B cell (primary cell): ENCODE measurements around the gene P3R3URF. TPM values are rescaled to one million over a fixed set of nuclear protein-coding genes. Genes with fewer than 3 reads are reported as not detected.

Experiments used
- ATAC-seq: fragments of 200-7000 bp; cut with Tn5 transposase; one replicate; pipeline ENCODE4 v1.10.0; 2021; ENCODE audit warnings: low read depth, mild to moderate bottlenecking, moderate number of reproducible peaks, moderate library complexity
- CTCF ChIA-PET: fragments of 350-600 bp; sonication (Branson Sonifier 250); formaldehyde crosslinking; loops from one replicate; lab custom pipeline; 2021; ENCODE audit warnings: antibody characterized with exemption, inconsistent platforms; lab: Charles Lee
- POLR2A ChIA-PET: fragments of 350-600 bp; sonication (Branson Sonifier 250); formaldehyde crosslinking; loops from one replicate; lab custom pipeline; 2021; ENCODE audit warnings: antibody characterized with exemption; lab: Charles Lee
- DNase-seq: peaks from one replicate; pipeline ENCODE4 v3.0.0; 2013
- H2AFZ ChIP-seq: 2 replicates; pipeline ENCODE4 v1.6.1; 2012; ENCODE audit warnings: mild to moderate bottlenecking, low read depth, low read length; ENCODE audit not compliant: insufficient read depth, poor library complexity, severe bottlenecking
- H3K27ac ChIP-seq, 2 donors: 1 replicate in 1 of 2; 2 replicates in 1 of 2; pipeline ENCODE4 v1.5.1; 2012 to 2013; ENCODE audit warnings: low read length in 2 of 2, mild to moderate bottlenecking in 2 of 2, moderate library complexity in 1 of 2
- H3K27me3 ChIP-seq, 4 experiments: fragments of 200-600 bp in 1 of 4; sonication (generic) in 1 of 4; replicated peaks in 1 of 4; 1 replicate in 2 of 4; 2 replicates in 2 of 4; pipeline versions ENCODE4 v1.6.1 to v1.7.0; 2013 to 2016; ENCODE audit warnings: low read length in 3 of 4, mild to moderate bottlenecking in 2 of 4, mixed read lengths in 1 of 4, moderate library complexity in 1 of 4; ENCODE audit not compliant: insufficient read depth in 4 of 4, control insufficient read depth in 3 of 4; ENCODE audit errors: control extremely low read depth in 1 of 4
- H3K36me3 ChIP-seq, 2 experiments: replicated peaks in 1 of 2; 1 replicate in 1 of 2; 2 replicates in 1 of 2; pipeline versions ENCODE4 v1.6.1 to v1.7.1; 2013; ENCODE audit warnings: low read length in 1 of 2; ENCODE audit not compliant: insufficient read depth in 2 of 2, control insufficient read depth in 1 of 2; ENCODE audit errors: control extremely low read depth in 1 of 2, extremely low read depth in 1 of 2
- H3K4me1 ChIP-seq, 2 donors: fragments of 200-600 bp in 1 of 2; sonication (generic) in 1 of 2; 1 replicate in 1 of 2; 2 replicates in 1 of 2; pipeline versions ENCODE4 v1.5.1 to v1.6.1; 2013 to 2017; ENCODE audit warnings: low read length in 2 of 2; ENCODE audit not compliant: control insufficient read depth in 2 of 2, insufficient read depth in 2 of 2
- H3K4me2 ChIP-seq: replicated peaks from 2 replicates; pipeline ENCODE3; 2012; ENCODE audit warnings: mild to moderate bottlenecking, low read depth, low read length; ENCODE audit not compliant: poor library complexity, severe bottlenecking
- H3K4me3 ChIP-seq, 5 experiments: fragments of 200-600 bp in 1 of 5; sonication (generic) in 1 of 5; 1 replicate in 3 of 5; 2 replicates in 2 of 5; pipeline versions ENCODE4 v1.5.1 to v1.7.0; 2011 to 2016; ENCODE audit warnings: low read length in 4 of 5, mild to moderate bottlenecking in 4 of 5, low read depth in 2 of 5, control low read depth in 1 of 5, moderate library complexity in 1 of 5; ENCODE audit not compliant: insufficient read depth in 1 of 5; ENCODE audit errors: control extremely low read depth in 1 of 5, extremely low read depth in 1 of 5
- H3K79me2 ChIP-seq: fragments of 200-600 bp; sonication (generic); one replicate; pipeline ENCODE4 v1.6.0; 2016; ENCODE audit warnings: low read length; ENCODE audit not compliant: control insufficient read depth, insufficient read depth
- H3K9ac ChIP-seq: fragments of 200-600 bp; sonication (generic); 2 replicates; pipeline ENCODE4 v1.6.1; 2017; ENCODE audit warnings: mild to moderate bottlenecking, low read length, moderate library complexity
- H3K9me3 ChIP-seq, 3 donors: one replicate each; pipeline versions ENCODE4 v1.6.1 to v1.7.1; 2013; ENCODE audit warnings: low read length in 2 of 3; ENCODE audit not compliant: control insufficient read depth in 2 of 3, insufficient read depth in 1 of 3; ENCODE audit errors: control extremely low read depth in 1 of 3
- H4K20me1 ChIP-seq: 2 replicates; pipeline ENCODE4 v1.6.0; 2012; ENCODE audit warnings: mild to moderate bottlenecking, low read length; ENCODE audit not compliant: insufficient read depth, control insufficient read depth, poor library complexity, severe bottlenecking
- H3K27ac Mint-ChIP-seq: one replicate; pipeline ENCODE4 v1.8.0; 2021; ENCODE audit warnings: mixed read lengths
- H3K27me3 Mint-ChIP-seq: one replicate; pipeline ENCODE4 v1.8.0; 2021; ENCODE audit warnings: mixed read lengths
- H3K4me1 Mint-ChIP-seq: one replicate; pipeline ENCODE4 v1.8.0; 2021; ENCODE audit warnings: mixed read lengths
- H3K4me3 Mint-ChIP-seq: one replicate; pipeline ENCODE4 v1.8.0; 2021; ENCODE audit warnings: mixed read lengths
- H3K9me3 Mint-ChIP-seq: one replicate; pipeline ENCODE4 v1.8.0; 2022; ENCODE audit warnings: mixed read lengths; ENCODE audit not compliant: insufficient read depth
- EZH2 ChIP-seq: IDR thresholded peaks from 2 replicates; pipeline ENCODE4 v1.6.1; 2012; ENCODE audit warnings: borderline replicate concordance, low read depth, mild to moderate bottlenecking, moderate library complexity, low read length; ENCODE audit not compliant: insufficient read depth, poor library complexity, severe bottlenecking
- WGBS: methylation state at CpG from one replicate; pipeline ENCODE4 v1.1.5; 2013; ENCODE audit warnings: missing lambda C conversion rate; ENCODE audit not compliant: insufficient coverage; 5-methylcytosine and 5-hydroxymethylcytosine counted together
- intact Hi-C: fragments of 100-400 bp; cut with micrococcal nuclease; formaldehyde crosslinking; loops from one replicate; pipeline ENCODE4 v1.10.0; 2022
- polyA plus RNA-seq: library from polyadenylated mRNA; depleted of rRNA; stranded (reverse); fragments of >200 nt; gene quantifications from 2 replicates; pipeline ENCODE4 v1.2.3, GENCODE V29; 2012
- total RNA-seq, 2 donors: library from RNA; stranded (reverse); fragments of 120-200 nt in 1 of 2; gene quantifications; 1 replicate in 1 of 2; 2 replicates in 1 of 2; pipeline versions ENCODE4 v1.2.3 to v1.2.4, GENCODE V29; 2013 to 2022
- TF ChIP-seq, protein P1 (sequence below): fragments of 200-600 bp; IDR thresholded peaks from one replicate; pipeline ENCODE4 v1.8.0; 2022; ENCODE audit warnings: antibody characterized with exemption, mild to moderate bottlenecking

P3R3URF gene
- total and polyA plus RNA-seq, 2 donors (not counting 1 experiment from before 2014, with no cell fraction given), result not detected

DNA sequence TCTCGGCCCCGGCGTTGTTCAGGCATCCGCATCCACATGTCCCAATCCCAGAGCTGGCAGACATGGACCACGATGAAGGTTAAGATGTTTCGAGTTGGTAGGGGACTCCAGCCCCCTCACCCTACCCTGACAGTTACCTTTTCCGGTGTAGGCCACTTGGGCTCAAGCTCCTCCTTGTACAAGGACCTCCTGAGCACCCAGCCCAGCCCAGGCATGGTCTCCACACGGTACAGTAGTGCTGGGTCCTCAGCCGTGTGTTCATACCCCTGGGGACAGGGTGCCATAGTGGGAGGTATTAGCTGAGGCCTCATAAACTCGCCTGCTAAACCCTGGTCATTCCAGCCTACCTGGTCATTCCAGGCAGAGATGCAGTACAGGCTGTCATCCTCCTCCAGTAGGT is 15.9 kb upstream of the P3R3URF start:
- H3K9ac ChIP-seq, result no peak overlapping the region

DNA sequence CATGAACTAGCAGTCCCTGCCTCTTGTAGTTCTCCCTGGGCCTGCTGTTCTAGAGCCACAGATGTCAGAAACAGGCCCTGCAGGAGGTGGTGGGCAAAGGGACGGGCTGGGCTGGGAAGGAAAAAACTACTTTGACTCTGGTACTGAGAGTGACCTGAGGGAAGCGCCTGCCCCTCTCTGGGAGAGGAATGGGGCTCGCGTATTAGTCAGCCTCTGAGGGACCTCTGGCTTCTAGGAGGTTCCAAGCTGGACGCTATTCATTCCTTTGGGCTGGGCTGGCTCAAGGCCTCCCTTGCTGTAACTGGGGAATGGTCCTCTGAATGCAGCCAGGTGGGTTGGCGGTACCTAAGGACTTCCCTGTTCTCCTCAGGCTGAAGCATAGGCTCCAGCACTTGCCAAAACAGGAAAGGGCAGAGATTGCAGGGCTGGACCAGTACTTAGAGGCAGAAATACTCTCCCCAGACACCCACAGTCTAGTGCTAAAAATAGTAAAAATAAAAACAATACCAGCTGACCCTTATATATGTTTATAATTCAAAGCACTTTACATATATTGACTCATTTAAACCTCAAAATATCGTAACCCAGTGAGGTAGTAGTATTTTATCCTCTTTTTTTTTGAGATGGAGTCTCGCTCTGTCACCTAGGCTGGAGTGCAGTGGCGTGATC is 14.9 kb upstream of the P3R3URF start:
- ChIA-PET POLR2A (no interaction called here), CTCF (no interaction called here)
- Histone ChIP-seq H3K79me2 (no peaks in the 10 kb centered on the region), H3K9me3 (no peaks in the 10 kb centered on the region), H3K27ac (no peak overlapping the region), H4K20me1 (no peaks in the 10 kb centered on the region), H3K9ac (no peak overlapping the region), H3K4me3 (no peak overlapping the region), H2AFZ (no peak overlapping the region), H3K4me1 (no peaks in the 10 kb centered on the region), H3K4me2 (no peak overlapping the region), H3K36me3 (peaks cover 0 to 50% of the 10 kb centered on the region in 2 experiments), H3K27me3 (no peaks in the 10 kb centered on the region)
- 99% methylated on average over 7 of the region's 9 CpGs for WGBS
- Mint-ChIP-seq H3K4me3 (no peak overlapping the region), H3K9me3 (no peaks in the 10 kb centered on the region), H3K27me3 (no peaks in the 10 kb centered on the region), H3K27ac (no peak overlapping the region), H3K4me1 (no peaks in the 10 kb centered on the region)
- TF ChIP-seq EZH2, result no peak
- TF ChIP-seq, protein P1, sequence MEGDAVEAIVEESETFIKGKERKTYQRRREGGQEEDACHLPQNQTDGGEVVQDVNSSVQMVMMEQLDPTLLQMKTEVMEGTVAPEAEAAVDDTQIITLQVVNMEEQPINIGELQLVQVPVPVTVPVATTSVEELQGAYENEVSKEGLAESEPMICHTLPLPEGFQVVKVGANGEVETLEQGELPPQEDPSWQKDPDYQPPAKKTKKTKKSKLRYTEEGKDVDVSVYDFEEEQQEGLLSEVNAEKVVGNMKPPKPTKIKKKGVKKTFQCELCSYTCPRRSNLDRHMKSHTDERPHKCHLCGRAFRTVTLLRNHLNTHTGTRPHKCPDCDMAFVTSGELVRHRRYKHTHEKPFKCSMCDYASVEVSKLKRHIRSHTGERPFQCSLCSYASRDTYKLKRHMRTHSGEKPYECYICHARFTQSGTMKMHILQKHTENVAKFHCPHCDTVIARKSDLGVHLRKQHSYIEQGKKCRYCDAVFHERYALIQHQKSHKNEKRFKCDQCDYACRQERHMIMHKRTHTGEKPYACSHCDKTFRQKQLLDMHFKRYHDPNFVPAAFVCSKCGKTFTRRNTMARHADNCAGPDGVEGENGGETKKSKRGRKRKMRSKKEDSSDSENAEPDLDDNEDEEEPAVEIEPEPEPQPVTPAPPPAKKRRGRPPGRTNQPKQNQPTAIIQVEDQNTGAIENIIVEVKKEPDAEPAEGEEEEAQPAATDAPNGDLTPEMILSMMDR, result no peak
- intact Hi-C loops, result no loop called here
- ATAC-seq, result no peak
- no peak for DNase-seq

More for the DNA sequence above, 15.9 kb upstream of the P3R3URF start:
- Mint-ChIP-seq H3K9me3 (no peaks in the 10 kb centered on the region), H3K4me1 (peaks cover 2% of the 10 kb centered on the region), H3K4me3 (no peak overlapping the region), H3K27me3 (no peaks in the 10 kb centered on the region), H3K27ac (no peak overlapping the region)
- Histone ChIP-seq H3K4me3 (no peak overlapping the region), H4K20me1 (no peaks in the 10 kb centered on the region), H3K9me3 (no peaks in the 10 kb centered on the region), H3K79me2 (peaks cover under 1% of the 10 kb centered on the region), H3K27ac (no peak overlapping the region), H3K36me3 (peaks cover 0 to 51% of the 10 kb centered on the region in 2 experiments), H3K4me2 (no peak overlapping the region), H2AFZ (no peak overlapping the region), H3K4me1 (peaks cover under 1 to 4% of the 10 kb centered on the region in 2 donors), H3K27me3 (no peaks in the 10 kb centered on the region)
- ChIA-PET CTCF (no interaction called here), POLR2A (no interaction called here)
- ATAC-seq (no peak), DNase-seq (no peak)
- intact Hi-C loops, result no loop called here
- WGBS, result 94% methylated on average over 10 of the region's 10 CpGs
- TF ChIP-seq, protein P1, result no peak
- TF ChIP-seq EZH2, result no peak
